DND-41 (cell line): ENCODE results near the gene TBXA2R.

Experiments used
- ATAC-seq: fragments of 200-7000 bp; cut with Tn5 transposase; 3 replicates; pipeline ENCODE4 v1.9.1; 2021; ENCODE audit warnings: low read depth; ENCODE audit not compliant: insufficient read depth
- DNase-seq: peaks from one replicate; pipeline ENCODE4 v3.0.0-alpha.2; 2020
- H2AFZ ChIP-seq: 2 replicates; pipeline ENCODE4 v1.6.0; 2012; ENCODE audit warnings: low read depth, low read length
- H3K27ac ChIP-seq: 2 replicates; pipeline ENCODE4 v1.5.1; 2012; ENCODE audit warnings: low read length, inconsistent platforms
- H3K27me3 ChIP-seq: fragments of 200-600 bp; sonication (generic); 2 replicates; pipeline ENCODE4 v1.6.0; 2012; ENCODE audit warnings: low read length, mild to moderate bottlenecking, inconsistent platforms; ENCODE audit not compliant: insufficient read depth, poor library complexity
- H3K36me3 ChIP-seq: 2 replicates; pipeline ENCODE4 v1.5.1; 2012; ENCODE audit warnings: low read length, inconsistent platforms; ENCODE audit not compliant: insufficient read depth
- H3K4me1 ChIP-seq: 2 replicates; pipeline ENCODE4 v1.5.1; 2012; ENCODE audit warnings: mild to moderate bottlenecking, low read length; ENCODE audit not compliant: insufficient read depth
- H3K4me2 ChIP-seq: 2 replicates; pipeline ENCODE4 v1.6.0; 2012; ENCODE audit warnings: mild to moderate bottlenecking, moderate library complexity, low read length, inconsistent platforms; ENCODE audit not compliant: insufficient read depth
- H3K4me3 ChIP-seq, 2 experiments: fragments of 200-600 bp in 1 of 2; shearing (Covaris generic) in 1 of 2; 2 replicates each; pipeline ENCODE4 v1.5.1; 2012 to 2016; ENCODE audit warnings: inconsistent platforms in 2 of 2, low read length in 2 of 2, mild to moderate bottlenecking in 2 of 2, low read depth in 1 of 2, moderate library complexity in 1 of 2
- H3K79me2 ChIP-seq: 2 replicates; pipeline ENCODE4 v1.6.0; 2012; ENCODE audit warnings: low read length, inconsistent platforms; ENCODE audit not compliant: insufficient read depth
- H3K9ac ChIP-seq: 2 replicates; pipeline ENCODE4 v1.6.0; 2012; ENCODE audit warnings: low read depth, mild to moderate bottlenecking, inconsistent platforms, low read length, moderate library complexity
- H3K9me3 ChIP-seq: 2 replicates; pipeline ENCODE4 v1.5.1; 2012; ENCODE audit warnings: low read length, moderate library complexity, mild to moderate bottlenecking, inconsistent platforms; ENCODE audit not compliant: insufficient read depth, severe bottlenecking
- H4K20me1 ChIP-seq: 2 replicates; pipeline ENCODE4 v1.6.0; 2012; ENCODE audit warnings: low read length; ENCODE audit not compliant: insufficient read depth
- EZH2 ChIP-seq: IDR thresholded peaks from 3 replicates; pipeline ENCODE4 v1.6.1; 2012; ENCODE audit warnings: borderline replicate concordance, low read depth, mild to moderate bottlenecking, moderate library complexity, low read length, inconsistent platforms; ENCODE audit not compliant: severe bottlenecking
- TF ChIP-seq, protein P1 (sequence below): IDR thresholded peaks from 2 replicates; pipeline ENCODE4 v1.5.1; 2012; ENCODE audit warnings: borderline replicate concordance, low read length, moderate library complexity, mild to moderate bottlenecking; ENCODE audit not compliant: poor library complexity, severe bottlenecking; ENCODE audit errors: extremely low read depth

Gene TBXA2R

GRCh38 chr19:3590991-3591659 lies 15.6 kb downstream of the TBXA2R start:
- no peak for DNase-seq
- H3K36me3 ChIP-seq = no peaks in the 10 kb centered on the region
- no peaks in the 10 kb centered on the region for H4K20me1 ChIP-seq
- TF ChIP-seq EZH2 = no peak
- TF ChIP-seq, protein P1, sequence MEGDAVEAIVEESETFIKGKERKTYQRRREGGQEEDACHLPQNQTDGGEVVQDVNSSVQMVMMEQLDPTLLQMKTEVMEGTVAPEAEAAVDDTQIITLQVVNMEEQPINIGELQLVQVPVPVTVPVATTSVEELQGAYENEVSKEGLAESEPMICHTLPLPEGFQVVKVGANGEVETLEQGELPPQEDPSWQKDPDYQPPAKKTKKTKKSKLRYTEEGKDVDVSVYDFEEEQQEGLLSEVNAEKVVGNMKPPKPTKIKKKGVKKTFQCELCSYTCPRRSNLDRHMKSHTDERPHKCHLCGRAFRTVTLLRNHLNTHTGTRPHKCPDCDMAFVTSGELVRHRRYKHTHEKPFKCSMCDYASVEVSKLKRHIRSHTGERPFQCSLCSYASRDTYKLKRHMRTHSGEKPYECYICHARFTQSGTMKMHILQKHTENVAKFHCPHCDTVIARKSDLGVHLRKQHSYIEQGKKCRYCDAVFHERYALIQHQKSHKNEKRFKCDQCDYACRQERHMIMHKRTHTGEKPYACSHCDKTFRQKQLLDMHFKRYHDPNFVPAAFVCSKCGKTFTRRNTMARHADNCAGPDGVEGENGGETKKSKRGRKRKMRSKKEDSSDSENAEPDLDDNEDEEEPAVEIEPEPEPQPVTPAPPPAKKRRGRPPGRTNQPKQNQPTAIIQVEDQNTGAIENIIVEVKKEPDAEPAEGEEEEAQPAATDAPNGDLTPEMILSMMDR = no peak
- H3K9me3 ChIP-seq = peaks cover 4% of the 10 kb centered on the region
- no peak overlapping the region for H3K4me2 ChIP-seq
- H3K27me3 ChIP-seq = no peaks in the 10 kb centered on the region
- H3K27ac ChIP-seq = no peak overlapping the region
- no peak overlapping the region for H3K9ac ChIP-seq
- H3K79me2 ChIP-seq = no peaks in the 10 kb centered on the region
- no peak overlapping the region for H3K4me3 ChIP-seq
- H3K4me1 ChIP-seq = no peaks in the 10 kb centered on the region
- no peak overlapping the region for H2AFZ ChIP-seq
- ATAC-seq = no peak

DNA sequence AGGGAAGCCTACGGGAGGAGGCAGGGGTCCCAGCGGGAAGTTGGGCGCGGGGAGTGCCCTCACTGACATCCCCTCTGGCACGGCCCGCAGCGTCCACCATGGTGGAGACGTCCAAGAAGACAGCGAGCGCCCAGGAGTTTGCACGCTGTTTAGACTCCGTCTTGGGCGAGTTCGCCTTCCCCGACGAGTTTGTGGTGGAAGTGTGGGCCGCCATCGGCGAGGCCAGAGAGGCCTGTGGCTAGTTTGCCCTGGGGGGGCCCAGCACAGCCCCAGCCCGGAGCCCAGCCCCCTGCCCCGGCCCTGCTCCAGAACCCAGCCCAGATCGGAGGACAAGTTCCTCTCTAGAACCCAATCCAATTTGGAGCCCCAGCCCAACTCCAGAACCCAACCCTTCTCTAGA lies 16.7 kb downstream of the TBXA2R start:
- H3K4me3 ChIP-seq = no peak overlapping the region
- ATAC-seq = no peak
- H4K20me1 ChIP-seq = no peaks in the 10 kb centered on the region
- no peak overlapping the region for H3K4me2 ChIP-seq
- H2AFZ ChIP-seq = no peak overlapping the region
- TF ChIP-seq, protein P1 = no peak
- no peak for TF ChIP-seq EZH2
- DNase-seq = no peak
- H3K4me1 ChIP-seq = no peaks in the 10 kb centered on the region
- H3K27ac ChIP-seq = no peak overlapping the region
- H3K9ac ChIP-seq = no peak overlapping the region
- H3K9me3 ChIP-seq = peaks cover 4% of the 10 kb centered on the region
- H3K36me3 ChIP-seq = no peaks in the 10 kb centered on the region
- no peaks in the 10 kb centered on the region for H3K79me2 ChIP-seq
- H3K27me3 ChIP-seq = no peaks in the 10 kb centered on the region

GRCh38 chr19:3589439-3589838 lies 17.2 kb downstream of the TBXA2R start:
- DNase-seq = no peak
- H2AFZ ChIP-seq = no peak overlapping the region
- peaks cover 4% of the 10 kb centered on the region for H3K9me3 ChIP-seq
- TF ChIP-seq, protein P1 = no peak
- TF ChIP-seq EZH2 = no peak
- ATAC-seq = no peak
- no peaks in the 10 kb centered on the region for H3K27me3 ChIP-seq
- no peak overlapping the region for H3K4me2 ChIP-seq
- no peaks in the 10 kb centered on the region for H3K4me1 ChIP-seq
- no peak overlapping the region for H3K9ac ChIP-seq
- H3K79me2 ChIP-seq = no peaks in the 10 kb centered on the region
- H4K20me1 ChIP-seq = no peaks in the 10 kb centered on the region
- H3K4me3 ChIP-seq = no peak overlapping the region
- H3K27ac ChIP-seq = no peak overlapping the region
- H3K36me3 ChIP-seq = no peaks in the 10 kb centered on the region
